Measurements from ENCODE around the gene TANC1. TPM values are rescaled to one million over a fixed set of nuclear protein-coding genes. Genes with fewer than 3 reads are reported as not detected.

The TANC1 gene
- total and polyA plus RNA-seq, 9 donors, result 14.3 to 25.2 (median 20.1) TPM

DNA sequence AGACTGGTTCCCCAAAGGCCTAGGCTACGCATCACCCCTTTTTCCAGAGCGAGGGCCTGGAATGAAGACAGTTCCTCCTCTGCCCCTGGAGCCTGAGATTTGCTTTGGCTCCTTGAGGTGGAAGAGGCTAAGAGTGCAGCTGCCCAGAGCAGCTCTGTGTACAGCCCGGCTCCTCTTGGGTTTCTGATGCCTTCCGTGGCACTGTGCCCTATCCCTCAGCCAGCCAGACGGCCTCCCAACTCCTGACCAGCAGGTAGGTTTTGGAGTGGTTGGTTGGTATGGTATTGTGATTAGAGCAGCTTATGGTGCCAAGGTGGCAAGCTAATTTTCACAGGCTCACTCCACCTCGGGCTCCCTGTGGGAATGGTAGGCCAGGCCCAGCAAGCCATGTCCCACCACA, 112.2 kb downstream of the TANC1 start:
- WGBS (ENCODE audit: insufficient coverage), result 92% methylated on average over 5 of the region's 6 CpGs
- no peak for DNase-seq
- Histone ChIP-seq H3K4me3 (ENCODE audit: low read length) (no peak overlapping the region), H3K4me1 (ENCODE audit: control insufficient read depth, insufficient read depth, low read length) (peaks cover 31% of the 10 kb centered on the region), H3K9me3 (replicated peaks; ENCODE audit: control insufficient read depth, low read depth, low read length) (no peaks in the 10 kb centered on the region), H3K36me3 (ENCODE audit: control insufficient read depth, insufficient read depth, low read length) (peaks cover 3% of the 10 kb centered on the region), H3K27ac (ENCODE audit: low read length) (no peak overlapping the region), H3K27me3 (ENCODE audit: control insufficient read depth, insufficient read depth, low read length) (no peaks in the 10 kb centered on the region)

- WGBS (ENCODE audit: insufficient coverage), result no CpG with 5 or more reads among the region's 4 CpGs
- no peaks in the 10 kb centered on the region for H3K9me3 ChIP-seq (replicated peaks; ENCODE audit: control insufficient read depth, low read depth, low read length)
- H3K4me3 ChIP-seq (ENCODE audit: low read length), result no peak overlapping the region
- H3K27ac ChIP-seq (ENCODE audit: low read length), result peak overlapping the region; percentile 47
- H3K4me1 ChIP-seq (ENCODE audit: control insufficient read depth, insufficient read depth, low read length), result peaks cover 42% of the 10 kb centered on the region
- no peak for DNase-seq
- H3K36me3 ChIP-seq (ENCODE audit: control insufficient read depth, insufficient read depth, low read length), result peaks cover 3% of the 10 kb centered on the region
- no peaks in the 10 kb centered on the region for H3K27me3 ChIP-seq (ENCODE audit: control insufficient read depth, insufficient read depth, low read length)
Observed at GRCh38 chr2:159082119-159082518, 113.7 kb downstream of the TANC1 start.

GRCh38 chr2:159084384-159085370, 116.2 kb downstream of the TANC1 start:
- H3K4me3 ChIP-seq (ENCODE audit: low read length), result no peak overlapping the region
- no peaks in the 10 kb centered on the region for H3K9me3 ChIP-seq (replicated peaks; ENCODE audit: control insufficient read depth, low read depth, low read length)
- H3K27ac ChIP-seq (ENCODE audit: low read length), result peak overlapping the region; percentile 39
- WGBS (ENCODE audit: insufficient coverage), result 60% methylated on average over 1 of the region's 7 CpGs
- H3K27me3 ChIP-seq (ENCODE audit: control insufficient read depth, insufficient read depth, low read length), result no peaks in the 10 kb centered on the region
- peak; percentile 58 for DNase-seq
- H3K36me3 ChIP-seq (ENCODE audit: control insufficient read depth, insufficient read depth, low read length), result peaks cover 3% of the 10 kb centered on the region
- H3K4me1 ChIP-seq (ENCODE audit: control insufficient read depth, insufficient read depth, low read length), result peaks cover 60% of the 10 kb centered on the region

- H3K9me3 ChIP-seq (replicated peaks; ENCODE audit: control insufficient read depth, low read depth, low read length), result no peaks in the 10 kb centered on the region
- H3K27me3 ChIP-seq (ENCODE audit: control insufficient read depth, insufficient read depth, low read length), result no peaks in the 10 kb centered on the region
- WGBS (ENCODE audit: insufficient coverage), result 46% methylated on average over 1 of the region's 1 CpG
- H3K4me1 ChIP-seq (ENCODE audit: control insufficient read depth, insufficient read depth, low read length), result peaks cover 68% of the 10 kb centered on the region
- H3K4me3 ChIP-seq (ENCODE audit: low read length), result no peak overlapping the region
- H3K27ac ChIP-seq (ENCODE audit: low read length), result no peak overlapping the region
- H3K36me3 ChIP-seq (ENCODE audit: control insufficient read depth, insufficient read depth, low read length), result no peaks in the 10 kb centered on the region
- peak; percentile 56 for DNase-seq
Observed at GRCh38 chr2:159086342-159086741, 117.9 kb downstream of the TANC1 start.

GRCh38 chr2:159086826-159087225, 118.4 kb downstream of the TANC1 start:
- 43% methylated on average over 3 of the region's 4 CpGs for WGBS (ENCODE audit: insufficient coverage)
- Histone ChIP-seq H3K27me3 (ENCODE audit: control insufficient read depth, insufficient read depth, low read length) (no peaks in the 10 kb centered on the region), H3K9me3 (replicated peaks; ENCODE audit: control insufficient read depth, low read depth, low read length) (no peaks in the 10 kb centered on the region), H3K4me1 (ENCODE audit: control insufficient read depth, insufficient read depth, low read length) (peaks cover 68% of the 10 kb centered on the region), H3K27ac (ENCODE audit: low read length) (peak overlapping the region; percentile 26), H3K4me3 (ENCODE audit: low read length) (no peak overlapping the region), H3K36me3 (ENCODE audit: control insufficient read depth, insufficient read depth, low read length) (no peaks in the 10 kb centered on the region)
- DNase-seq, result no peak

GRCh38 chr2:159088906-159089305, 120.5 kb downstream of the TANC1 start:
- peaks cover 68% of the 10 kb centered on the region for H3K4me1 ChIP-seq (ENCODE audit: control insufficient read depth, insufficient read depth, low read length)
- no peaks in the 10 kb centered on the region for H3K36me3 ChIP-seq (ENCODE audit: control insufficient read depth, insufficient read depth, low read length)
- no peak overlapping the region for H3K4me3 ChIP-seq (ENCODE audit: low read length)
- no peaks in the 10 kb centered on the region for H3K9me3 ChIP-seq (replicated peaks; ENCODE audit: control insufficient read depth, low read depth, low read length)
- DNase-seq, result no peak
- no peaks in the 10 kb centered on the region for H3K27me3 ChIP-seq (ENCODE audit: control insufficient read depth, insufficient read depth, low read length)
- peak overlapping the region; percentile 76 for H3K27ac ChIP-seq (ENCODE audit: low read length)
- WGBS (ENCODE audit: insufficient coverage), result no CpG with 5 or more reads among the region's 1 CpG

DNA sequence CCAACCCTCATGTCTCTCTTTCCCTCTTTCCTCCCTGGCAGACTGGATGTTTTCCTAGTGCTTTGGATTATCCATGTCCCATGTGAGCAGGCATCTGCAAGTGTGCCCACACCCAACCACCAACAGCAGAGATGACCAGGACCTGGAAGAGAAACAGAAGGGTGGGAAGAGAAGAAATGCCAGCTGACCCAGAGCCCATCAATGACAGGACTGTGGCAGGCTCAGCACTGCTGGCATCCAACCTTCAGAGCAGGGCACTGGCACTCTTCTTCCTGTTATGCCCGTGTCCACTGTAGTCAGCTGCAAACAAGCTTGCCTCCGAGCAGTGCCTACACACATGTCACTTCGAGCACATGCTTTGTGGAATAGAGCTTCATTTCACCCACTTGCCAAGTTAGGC, 121.1 kb downstream of the TANC1 start:
- Histone ChIP-seq H3K9me3 (replicated peaks; ENCODE audit: control insufficient read depth, low read depth, low read length) (no peaks in the 10 kb centered on the region), H3K27me3 (ENCODE audit: control insufficient read depth, insufficient read depth, low read length) (no peaks in the 10 kb centered on the region), H3K4me3 (ENCODE audit: low read length) (no peak overlapping the region), H3K4me1 (ENCODE audit: control insufficient read depth, insufficient read depth, low read length) (peaks cover 73% of the 10 kb centered on the region), H3K36me3 (ENCODE audit: control insufficient read depth, insufficient read depth, low read length) (no peaks in the 10 kb centered on the region), H3K27ac (ENCODE audit: low read length) (peak overlapping the region; percentile 76)
- WGBS (ENCODE audit: insufficient coverage), result 93% methylated on average over 3 of the region's 3 CpGs
- peak; percentile 73 for DNase-seq

- H3K9me3 ChIP-seq (replicated peaks; ENCODE audit: control insufficient read depth, low read depth, low read length), result no peaks in the 10 kb centered on the region
- peak overlapping the region; percentile 37 for H3K27ac ChIP-seq (ENCODE audit: low read length)
- WGBS (ENCODE audit: insufficient coverage), result 67% methylated on average over 6 of the region's 11 CpGs
- peaks cover 65% of the 10 kb centered on the region for H3K4me1 ChIP-seq (ENCODE audit: control insufficient read depth, insufficient read depth, low read length)
- H3K4me3 ChIP-seq (ENCODE audit: low read length), result no peak overlapping the region
- H3K27me3 ChIP-seq (ENCODE audit: control insufficient read depth, insufficient read depth, low read length), result no peaks in the 10 kb centered on the region
- DNase-seq, result no peak
- no peaks in the 10 kb centered on the region for H3K36me3 ChIP-seq (ENCODE audit: control insufficient read depth, insufficient read depth, low read length)
Observed at GRCh38 chr2:159090514-159091201, 122.2 kb downstream of the TANC1 start.

- Histone ChIP-seq H3K4me3 (ENCODE audit: low read length) (no peak overlapping the region), H3K27ac (ENCODE audit: low read length) (no peak overlapping the region), H3K9me3 (replicated peaks; ENCODE audit: control insufficient read depth, low read depth, low read length) (peaks cover 6% of the 10 kb centered on the region), H3K27me3 (ENCODE audit: control insufficient read depth, insufficient read depth, low read length) (no peaks in the 10 kb centered on the region), H3K36me3 (ENCODE audit: control insufficient read depth, insufficient read depth, low read length) (no peaks in the 10 kb centered on the region), H3K4me1 (ENCODE audit: control insufficient read depth, insufficient read depth, low read length) (peaks cover 59% of the 10 kb centered on the region)
- DNase-seq, result no peak
- WGBS (ENCODE audit: insufficient coverage), result 0% methylated on average over 1 of the region's 2 CpGs
Observed at GRCh38 chr2:159091381-159091780, 122.9 kb downstream of the TANC1 start.

DNA sequence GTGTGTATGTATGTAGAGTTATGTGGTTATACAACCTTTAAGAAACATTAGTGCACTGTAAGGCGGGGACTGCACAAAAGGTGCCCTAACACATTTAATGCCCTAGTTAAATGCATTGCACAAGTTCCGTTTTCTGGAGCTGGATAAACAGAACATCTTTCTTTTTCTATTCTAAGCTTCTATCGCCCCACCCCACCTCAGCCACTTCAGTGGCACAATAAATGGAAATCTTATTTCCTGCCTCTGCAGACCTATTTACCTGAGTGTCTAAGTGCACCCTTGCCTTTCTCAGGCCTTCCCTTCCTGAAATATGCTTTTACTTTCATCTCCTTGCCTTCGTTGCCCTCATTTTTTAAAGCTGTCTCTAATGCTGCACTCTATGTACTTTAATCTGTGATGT, 123.5 kb downstream of the TANC1 start:
- no peak for DNase-seq
- no peak overlapping the region for H3K4me3 ChIP-seq (ENCODE audit: low read length)
- H3K9me3 ChIP-seq (replicated peaks; ENCODE audit: control insufficient read depth, low read depth, low read length), result peaks cover 6% of the 10 kb centered on the region
- H3K27me3 ChIP-seq (ENCODE audit: control insufficient read depth, insufficient read depth, low read length), result no peaks in the 10 kb centered on the region
- WGBS (ENCODE audit: insufficient coverage), result 54% methylated on average over 3 of the region's 4 CpGs
- no peak overlapping the region for H3K27ac ChIP-seq (ENCODE audit: low read length)
- peaks cover 55% of the 10 kb centered on the region for H3K4me1 ChIP-seq (ENCODE audit: control insufficient read depth, insufficient read depth, low read length)
- no peaks in the 10 kb centered on the region for H3K36me3 ChIP-seq (ENCODE audit: control insufficient read depth, insufficient read depth, low read length)

Measured in muscle of leg (tissue), 11 donors.